GM21515 (cell line): ENCODE results near the gene AHCYL2.
"Not testable (repeated sequence)": the region's sequence is repeated elsewhere in the genome, so short reads cannot be mapped to it uniquely, and the experiment has no call there.

Experiments
- ATAC-seq: cut with Tn5 transposase; IDR thresholded peaks from one replicate; pipeline ENCODE4 v1.9.1; 2021; ENCODE audit not compliant: unreplicated experiment

AHCYL2 gene

GRCh38 chr7:129376778-129377700 is 152.2 kb downstream of the AHCYL2 start:
- no peak for ATAC-seq

DNA sequence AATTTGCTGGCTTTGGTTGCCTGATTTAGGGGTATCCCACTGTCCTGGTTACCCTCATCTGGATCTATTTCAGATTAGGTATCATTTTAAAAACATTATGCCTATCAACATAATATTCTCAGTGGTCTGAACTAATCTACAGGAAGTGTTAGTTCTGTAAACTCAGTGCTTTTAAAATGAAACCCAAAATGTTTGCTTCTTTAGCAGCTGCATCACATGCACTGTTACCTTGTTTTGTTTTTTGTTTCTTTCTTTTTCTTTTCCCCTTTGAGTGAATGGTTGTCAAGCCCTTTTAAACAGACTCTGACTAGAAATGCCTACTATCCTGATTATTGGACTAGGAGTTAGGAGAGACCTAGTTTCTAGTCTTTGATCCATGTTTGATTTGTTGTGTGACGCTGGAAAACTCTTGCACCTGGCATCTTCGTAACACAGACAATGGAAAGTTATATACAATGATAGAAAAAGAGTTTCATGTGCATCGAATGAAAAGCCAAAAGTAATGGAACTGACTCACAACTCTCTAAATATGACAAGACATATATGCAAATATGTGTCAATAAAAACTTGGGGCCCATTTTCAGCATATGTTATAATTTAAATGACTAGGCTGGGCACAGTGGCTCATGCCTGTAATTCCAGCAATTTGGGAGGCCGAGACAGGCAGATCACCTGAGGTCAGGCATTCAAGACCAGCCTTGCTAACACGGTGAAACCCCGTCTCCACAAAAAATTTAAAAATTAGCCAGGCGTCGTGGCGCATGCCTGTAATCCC is 157.1 kb downstream of the AHCYL2 start:
- no peak for ATAC-seq

GRCh38 chr7:129383542-129384132 is 158.8 kb downstream of the AHCYL2 start:
- ATAC-seq, result no peak

DNA sequence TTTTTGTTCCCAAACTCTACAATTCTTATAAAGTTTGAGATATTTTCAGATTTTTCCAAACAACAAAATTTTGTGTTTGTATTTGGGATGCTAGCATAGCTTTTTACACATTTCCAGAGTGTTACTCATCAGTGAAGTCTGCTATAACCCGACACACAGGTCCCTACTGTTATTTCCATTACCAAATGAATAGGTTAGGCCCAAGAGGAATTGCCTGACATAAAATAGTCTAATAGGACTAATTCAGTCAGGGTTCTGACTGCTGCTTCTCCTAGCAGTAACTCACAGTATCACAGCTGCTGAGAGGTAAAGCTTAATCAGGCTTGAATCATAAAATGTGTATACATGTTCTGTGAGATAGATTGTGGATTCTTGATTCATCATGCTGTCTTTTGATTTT is 160.3 kb downstream of the AHCYL2 start:
- no peak for ATAC-seq

DNA sequence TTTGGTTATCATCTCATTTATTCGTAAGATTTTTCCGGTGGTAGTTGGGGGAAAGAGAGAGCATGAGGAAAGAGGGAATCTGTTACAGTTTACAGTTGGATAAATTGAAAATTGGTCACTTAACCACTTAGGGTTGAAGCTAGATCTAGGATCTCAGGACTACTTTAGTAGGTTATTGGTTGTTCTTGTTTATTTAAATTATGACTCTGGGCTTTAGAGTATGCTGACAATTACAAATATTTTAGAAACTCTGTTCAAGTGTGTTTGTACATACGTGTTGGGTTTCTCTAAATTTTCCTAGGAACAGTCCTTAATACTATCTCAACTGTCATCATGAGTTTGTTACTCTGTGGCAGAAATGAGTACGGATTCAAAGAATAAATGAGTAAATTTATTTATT is 160.8 kb downstream of the AHCYL2 start:
- no peak for ATAC-seq

GRCh38 chr7:129386506-129386905 is 161.7 kb downstream of the AHCYL2 start:
- no peak for ATAC-seq

- no peak for ATAC-seq
Measured at GRCh38 chr7:129387537-129387936, 162.7 kb downstream of the AHCYL2 start.

DNA sequence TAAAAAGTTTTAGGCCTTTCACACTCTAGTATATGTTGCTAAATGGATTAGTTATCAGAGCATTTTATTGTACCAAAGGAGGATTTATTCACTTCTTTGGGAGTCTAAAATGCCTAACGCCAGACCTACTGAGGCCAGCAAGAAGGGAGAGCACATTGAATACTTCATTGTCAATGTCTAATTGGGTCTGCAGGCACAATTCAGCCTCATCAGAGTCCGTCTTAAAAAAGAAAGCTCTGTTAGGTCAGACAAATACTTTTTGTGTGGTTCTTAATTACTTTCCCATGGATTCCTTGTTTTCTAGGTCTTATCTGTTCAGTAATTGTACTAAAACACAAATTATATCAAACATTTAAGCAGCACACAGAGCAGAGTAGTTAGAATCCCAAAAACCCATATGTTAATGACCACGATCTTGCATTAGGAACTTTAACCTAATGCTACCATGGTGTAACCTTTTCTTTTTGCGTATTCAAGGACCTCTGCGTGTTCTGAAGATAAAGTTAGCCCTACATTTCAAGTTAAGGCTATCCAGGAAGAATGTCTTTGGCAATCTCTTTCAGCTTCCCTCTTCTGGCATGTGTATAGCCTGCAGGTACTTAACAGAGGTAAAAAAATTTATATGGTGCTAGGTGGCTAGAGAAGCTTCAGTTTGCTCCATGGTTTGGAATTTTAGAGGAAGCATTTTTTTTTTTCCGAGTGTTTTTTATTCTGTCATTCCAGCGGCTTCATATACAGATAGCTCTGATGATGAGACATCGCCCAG is 163.7 kb downstream of the AHCYL2 start:
- no peak for ATAC-seq

DNA sequence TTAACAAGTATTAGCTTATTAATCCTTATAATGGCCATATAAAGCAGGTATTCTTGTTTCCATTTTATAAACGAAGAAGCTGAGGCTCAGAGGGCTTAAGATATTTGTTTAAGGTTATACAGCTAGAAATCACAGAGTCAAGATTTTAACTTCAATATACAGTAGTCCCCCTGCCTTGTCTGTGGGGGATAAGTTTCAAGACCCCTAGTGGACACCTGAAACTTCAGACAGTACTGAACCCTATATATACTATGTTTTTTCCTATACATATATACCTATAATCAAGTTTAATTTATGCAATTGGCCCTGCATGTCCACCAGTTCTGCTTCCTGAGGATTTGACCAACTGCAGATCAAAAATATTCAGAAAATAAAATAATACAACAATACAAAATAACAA is 165.0 kb downstream of the AHCYL2 start:
- no peak for ATAC-seq

DNA sequence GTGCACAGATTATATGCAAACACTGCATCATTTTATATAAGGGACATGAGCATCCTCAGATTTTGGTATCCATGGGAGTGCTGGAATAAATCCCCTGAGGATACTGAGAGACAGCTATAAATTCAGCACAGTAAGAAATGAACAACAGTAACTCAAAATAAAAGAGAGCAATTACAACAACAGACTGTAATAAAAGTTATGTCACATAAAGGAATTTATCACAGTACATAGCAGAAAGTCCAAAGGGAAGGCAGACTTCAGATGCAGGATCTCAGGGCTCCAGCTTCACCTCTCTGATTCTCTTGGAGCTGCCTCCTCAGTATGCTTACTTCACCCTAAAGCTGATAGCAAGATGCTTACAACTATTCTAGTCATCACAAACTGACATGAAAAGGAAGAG is 165.5 kb downstream of the AHCYL2 start:
- ATAC-seq, result no peak

DNA sequence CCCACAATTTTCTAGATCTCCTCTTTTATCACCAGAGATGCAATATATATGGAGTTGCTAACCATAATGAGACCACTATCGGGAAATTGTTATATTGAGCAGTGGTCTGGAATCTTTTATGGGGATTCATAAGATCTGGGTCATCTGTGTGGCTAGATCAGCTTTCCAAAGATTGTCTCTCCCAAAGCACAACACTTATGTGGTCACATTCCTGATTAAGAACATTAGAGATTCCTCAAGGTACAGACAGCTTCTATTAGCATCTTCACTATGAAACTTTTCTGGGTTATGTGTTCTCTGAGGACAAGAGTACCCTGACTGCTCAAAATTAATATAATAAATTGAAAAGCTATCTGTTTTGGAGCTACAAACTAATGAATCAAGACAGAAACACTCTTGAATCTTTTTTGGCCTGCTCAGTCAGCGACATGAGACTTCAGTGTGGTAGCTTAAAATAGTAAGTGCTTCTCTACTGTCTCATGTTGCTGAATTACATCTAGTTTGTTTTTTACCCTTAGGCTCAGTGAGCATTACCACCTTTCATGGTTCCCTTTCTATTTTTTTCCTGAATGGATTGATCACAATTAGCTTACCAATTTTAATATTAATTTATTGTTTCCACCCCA is 166.8 kb downstream of the AHCYL2 start:
- no peak for ATAC-seq

DNA sequence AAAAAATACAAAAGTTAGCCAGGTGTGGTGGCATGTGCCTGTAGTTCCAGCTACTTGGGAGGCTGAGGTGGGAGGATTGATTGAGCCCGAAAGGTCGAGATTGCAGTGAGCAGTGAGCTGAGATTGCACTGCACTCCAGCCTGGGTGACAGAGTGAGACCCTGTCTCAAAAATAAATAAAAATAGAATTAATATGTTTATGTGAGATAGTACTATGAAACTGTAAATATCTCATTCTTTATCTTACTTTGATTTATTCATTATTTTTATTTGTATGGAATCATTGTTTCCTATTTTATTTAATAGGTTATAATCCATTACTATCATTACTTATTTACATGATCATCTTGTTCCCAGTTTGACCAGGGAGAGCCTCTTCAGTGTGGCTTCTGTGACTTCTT is 168.4 kb downstream of the AHCYL2 start:
- ATAC-seq, result no peak

DNA sequence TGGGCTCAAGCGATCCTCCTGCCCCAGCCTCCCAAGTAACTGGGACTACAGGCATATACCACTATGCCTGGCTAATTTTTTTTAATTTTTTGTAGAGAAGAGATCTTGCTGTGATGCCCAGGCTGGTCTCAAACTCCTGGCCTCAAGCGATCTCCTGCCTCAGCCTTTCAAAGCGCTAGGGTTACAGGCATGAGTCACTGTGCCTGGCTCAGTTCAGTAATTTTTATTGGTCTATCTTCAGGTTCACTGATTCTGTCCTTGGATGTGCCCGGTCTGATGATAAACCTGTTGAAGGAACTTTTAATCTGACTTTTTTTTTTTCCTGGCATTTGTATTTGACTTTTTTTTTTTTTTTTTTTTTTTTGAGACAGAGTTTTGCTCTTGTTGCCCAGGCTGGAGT is 169.3 kb downstream of the AHCYL2 start:
- no peak for ATAC-seq

- ATAC-seq, result no peak
Measured at GRCh38 chr7:129394982-129395914, 170.4 kb downstream of the AHCYL2 start.

GRCh38 chr7:129401228-129401966 is 176.6 kb downstream of the AHCYL2 start:
- ATAC-seq, result no peak

- no peak for ATAC-seq
Measured at GRCh38 chr7:129401967-129402860, 177.4 kb downstream of the AHCYL2 start.

GRCh38 chr7:129405527-129405926 is 180.7 kb downstream of the AHCYL2 start:
- ATAC-seq, result no peak

DNA sequence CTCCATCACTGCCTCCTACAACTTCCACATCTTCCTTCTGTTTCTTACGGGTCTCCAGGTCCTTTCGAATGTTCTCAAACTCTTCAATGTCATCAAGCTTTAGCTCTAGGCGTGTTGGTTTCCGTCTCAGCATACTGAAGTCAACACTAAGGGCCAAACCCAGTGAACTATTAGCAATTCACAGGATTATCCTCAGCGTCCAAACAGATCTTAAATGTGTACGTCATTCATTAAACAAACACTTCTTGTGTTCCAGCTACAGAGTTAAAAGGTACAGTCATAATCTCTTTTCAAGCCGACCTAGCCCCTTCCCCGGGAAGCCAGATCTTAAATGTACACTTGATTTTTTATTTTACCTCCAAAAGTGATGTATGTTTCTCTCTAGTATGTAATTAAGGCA is 185.4 kb downstream of the AHCYL2 start:
- ATAC-seq, result not testable (repeated sequence)
